NOMO-1 treated with DMSO at 0.1 percent for 48 hours (cell line): Measurements from ENCODE around the gene LEF1.

Source experiments
- DNase-seq: peaks from one replicate; lab custom pipeline; 2025; ENCODE audit not compliant: unreplicated experiment; lab: John Stamatoyannopoulos, UW

The LEF1 gene

DNA sequence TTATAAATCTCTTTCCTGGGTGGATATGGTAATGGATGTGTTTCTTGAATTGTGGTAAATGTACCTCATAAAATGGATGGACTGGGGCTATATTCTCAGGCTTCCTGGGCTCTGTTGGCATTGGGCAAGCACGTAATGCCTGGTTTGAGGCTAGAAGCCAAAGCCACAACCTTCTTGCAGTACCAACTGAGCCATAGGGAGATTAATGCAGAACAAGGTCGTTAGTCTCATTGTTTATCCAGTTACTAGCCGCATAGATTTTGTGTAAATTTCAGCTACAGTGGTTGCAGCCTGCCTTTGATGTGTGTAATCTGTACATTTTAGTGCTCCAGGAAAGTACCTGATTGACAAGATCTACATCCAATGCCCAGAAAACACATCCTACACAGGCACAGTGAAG is 7.2 kb upstream of the LEF1 start:
- no peak for DNase-seq

DNA sequence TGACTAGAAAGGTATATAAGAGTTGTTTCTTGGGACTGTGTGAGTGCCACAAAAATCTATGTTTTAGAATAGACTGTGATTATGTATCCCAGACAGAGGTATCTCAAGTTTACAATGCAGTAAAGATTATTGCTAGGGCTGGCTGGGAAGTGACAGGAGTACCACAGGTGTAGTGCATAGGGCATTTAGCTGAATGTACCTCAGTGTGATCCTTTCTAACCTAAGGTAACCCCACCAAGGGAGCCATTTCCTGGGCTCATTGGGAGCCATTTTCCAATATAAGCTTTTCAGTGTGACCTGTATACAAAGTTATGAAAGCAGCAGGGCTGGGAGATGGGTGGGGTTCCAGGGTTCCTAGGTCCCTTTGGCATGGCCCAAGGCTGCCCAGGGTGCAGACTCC is 6.1 kb upstream of the LEF1 start:
- DNase-seq, result no peak

DNA sequence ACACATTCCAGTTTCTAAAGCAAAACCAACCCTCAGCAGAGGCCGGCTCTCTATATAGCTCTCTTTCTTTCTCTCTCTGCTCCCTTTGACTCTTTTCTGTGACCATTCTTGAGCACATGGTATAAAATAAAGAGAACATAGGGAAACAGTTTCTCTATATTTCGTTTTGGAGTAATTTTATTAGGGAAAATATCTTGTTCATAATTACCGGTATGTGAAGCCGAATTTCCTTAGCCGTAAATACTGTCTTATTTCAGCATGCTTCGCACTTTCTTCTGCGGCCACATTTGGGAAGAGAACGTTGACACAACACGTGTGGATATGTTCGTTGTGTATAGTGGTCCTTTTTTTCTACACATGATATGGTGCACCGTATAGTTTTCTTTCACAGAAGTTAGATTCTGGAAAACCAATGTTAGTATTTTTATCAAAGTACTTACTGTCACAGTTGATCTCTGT is 4.9 kb upstream of the LEF1 start:
- no peak for DNase-seq

DNA sequence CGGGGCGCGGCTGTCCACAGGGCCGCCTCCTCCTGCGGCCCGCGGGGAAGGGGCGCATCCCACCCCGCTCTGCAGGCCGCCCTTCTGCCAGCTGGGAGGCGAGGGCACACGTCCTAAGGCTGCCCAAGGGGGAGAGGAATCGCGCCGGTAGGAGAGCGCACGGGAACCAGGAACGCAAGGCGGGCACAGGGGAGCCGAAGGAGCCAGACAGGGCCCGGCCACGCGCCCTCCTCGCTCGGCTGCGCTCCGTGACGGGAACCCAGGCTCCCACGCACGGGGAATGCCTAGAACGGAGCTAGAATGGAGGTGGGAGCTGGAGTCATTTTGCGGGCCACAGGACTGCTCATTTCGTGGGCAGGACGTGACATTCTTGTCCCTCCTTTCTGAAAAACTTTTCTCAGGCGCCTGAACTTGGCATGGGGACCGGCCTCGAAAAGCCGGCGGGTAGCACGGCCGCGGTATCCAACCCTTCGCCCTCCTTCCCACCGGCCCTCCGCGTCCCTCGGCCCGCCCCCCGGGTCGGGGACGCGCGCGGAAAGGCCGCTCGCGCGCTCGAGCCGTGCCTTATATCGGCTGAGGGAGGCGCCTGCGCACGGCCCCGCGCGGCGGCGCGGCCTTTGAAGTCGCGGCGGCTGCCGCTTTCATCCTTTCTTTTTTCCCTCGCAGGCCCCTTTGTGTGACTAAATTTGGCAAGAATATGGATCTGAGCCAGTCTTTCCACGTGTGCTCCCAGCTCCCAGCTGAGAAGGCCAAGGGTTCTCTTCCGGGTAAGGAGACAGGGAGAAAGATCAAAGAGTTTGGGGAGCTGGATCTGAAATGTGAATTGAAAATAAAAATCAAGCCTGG is 4.2 kb upstream of the LEF1 start:
- no peak for DNase-seq

DNA sequence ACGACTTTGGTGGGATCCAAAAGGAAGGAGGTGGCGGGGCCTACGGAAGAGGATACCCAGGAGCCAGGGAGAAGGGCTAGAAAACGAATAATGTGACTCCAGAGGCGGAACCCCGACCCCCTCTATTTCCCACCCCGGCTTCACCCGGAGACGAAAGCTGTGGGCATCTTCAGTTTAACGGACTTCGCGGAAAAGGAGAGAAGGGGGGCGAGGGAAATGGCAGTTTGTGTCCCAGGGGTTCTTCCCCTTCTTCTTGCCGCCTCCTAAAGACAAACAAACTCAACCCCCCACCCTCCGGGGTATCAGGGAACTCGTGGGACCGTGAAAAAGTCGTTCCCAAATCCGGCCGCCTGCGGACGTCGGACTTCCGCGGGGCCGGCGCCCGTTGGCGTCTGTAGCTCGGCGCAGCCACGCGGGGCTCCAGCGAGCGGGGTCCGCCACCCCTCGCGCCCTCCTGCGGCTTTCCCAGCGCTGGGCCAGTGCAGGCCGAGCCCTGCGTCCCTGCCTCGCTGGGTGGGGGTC is 3.6 kb upstream of the LEF1 start:
- no peak for DNase-seq

DNA sequence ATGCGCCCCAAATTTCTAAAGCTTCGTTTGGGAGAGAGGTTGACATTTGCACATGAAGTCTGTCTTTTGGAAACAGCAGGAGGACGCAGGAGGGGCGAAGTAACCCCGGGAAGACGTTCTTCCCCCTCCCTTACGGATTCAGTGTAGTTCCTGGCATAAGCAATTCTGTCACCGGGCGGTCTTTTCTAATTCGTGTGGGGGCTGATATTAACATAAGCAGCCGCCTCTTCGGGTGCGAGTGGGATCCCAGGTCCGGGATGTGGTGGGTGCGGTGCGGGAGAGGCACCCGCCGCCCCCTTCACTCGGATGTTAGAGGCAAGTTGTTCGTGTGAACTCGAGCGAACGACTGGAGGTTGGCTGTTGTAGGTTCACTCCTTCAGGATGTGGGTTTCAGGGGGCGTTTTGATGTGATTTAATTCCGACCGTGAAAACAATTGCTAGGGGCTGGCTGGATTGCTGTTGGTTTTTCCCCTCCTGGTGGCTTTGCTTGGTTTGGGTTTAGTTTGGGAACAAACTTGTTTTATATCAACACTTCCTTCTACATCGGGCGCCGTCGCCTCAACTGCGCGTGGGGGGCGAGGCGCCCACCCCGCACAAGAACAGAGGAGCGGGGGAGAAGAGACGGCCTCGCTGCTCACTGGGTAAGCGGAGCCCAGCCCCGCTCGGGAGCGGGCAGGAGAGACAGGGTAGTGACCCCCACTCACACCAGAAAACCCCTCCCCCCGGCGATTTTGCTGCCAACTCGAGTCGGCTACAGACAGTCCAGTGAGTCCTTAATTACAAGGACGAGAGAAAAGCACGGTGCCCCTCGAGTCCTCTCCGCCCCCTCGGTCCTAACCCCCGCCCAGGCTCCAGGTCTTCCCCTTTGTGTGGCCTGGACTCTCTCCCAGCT is 2.9 kb upstream of the LEF1 start:
- DNase-seq, result no peak

DNA sequence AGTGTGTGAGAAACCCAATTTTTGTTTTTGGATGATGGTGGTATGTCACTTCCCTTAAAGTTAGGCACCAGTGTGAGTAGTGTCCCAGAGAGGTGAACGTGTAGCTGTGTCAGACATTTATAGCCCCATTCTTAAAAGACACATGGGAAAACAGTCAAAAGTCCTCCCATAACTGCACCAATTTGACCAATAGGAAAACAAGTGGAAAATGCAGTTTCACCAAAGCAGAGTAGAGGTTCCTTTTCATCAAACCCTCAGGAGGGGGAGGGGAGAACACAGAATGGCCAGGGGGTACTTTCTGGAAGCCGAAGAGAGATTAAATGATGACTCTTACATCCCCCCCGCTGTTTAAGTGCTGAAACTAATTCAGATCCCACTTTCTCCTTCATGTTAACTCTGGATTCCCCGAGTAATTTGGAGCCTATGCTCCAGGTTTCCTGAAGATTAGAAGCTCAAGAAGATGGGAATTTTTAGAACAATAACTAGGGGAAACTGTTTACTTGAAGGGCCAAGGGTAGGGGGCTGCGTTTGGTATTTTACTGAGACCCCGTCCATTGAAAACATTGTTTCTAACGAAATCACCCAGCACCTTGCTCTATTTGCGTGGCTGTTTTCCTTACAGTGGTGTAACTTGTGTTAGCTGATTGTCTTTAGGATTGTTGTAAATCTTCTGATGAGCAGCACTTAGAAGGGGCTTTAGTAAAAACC is 2.1 kb upstream of the LEF1 start:
- peak; percentile 15 for DNase-seq

DNA sequence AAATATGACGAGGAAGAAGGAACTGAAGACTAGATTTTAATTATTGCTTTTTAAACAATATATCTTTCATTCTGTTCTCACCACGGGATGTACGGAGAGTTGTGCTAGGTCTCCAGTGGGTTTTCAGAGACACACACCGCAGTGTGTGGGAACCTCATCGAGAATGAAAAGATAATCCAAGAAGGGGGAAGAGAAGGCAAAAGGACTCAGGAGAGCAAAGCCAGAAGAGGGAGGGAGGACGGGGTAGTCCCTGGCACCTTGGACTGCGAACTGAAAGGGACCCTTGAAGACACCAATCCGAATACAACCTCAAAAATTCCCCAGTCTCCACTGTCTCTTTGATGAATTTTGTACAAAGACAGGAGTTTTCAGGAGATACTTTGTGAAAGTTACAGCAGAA is 932 bp upstream of the LEF1 start:
- DNase-seq, result no peak

DNA sequence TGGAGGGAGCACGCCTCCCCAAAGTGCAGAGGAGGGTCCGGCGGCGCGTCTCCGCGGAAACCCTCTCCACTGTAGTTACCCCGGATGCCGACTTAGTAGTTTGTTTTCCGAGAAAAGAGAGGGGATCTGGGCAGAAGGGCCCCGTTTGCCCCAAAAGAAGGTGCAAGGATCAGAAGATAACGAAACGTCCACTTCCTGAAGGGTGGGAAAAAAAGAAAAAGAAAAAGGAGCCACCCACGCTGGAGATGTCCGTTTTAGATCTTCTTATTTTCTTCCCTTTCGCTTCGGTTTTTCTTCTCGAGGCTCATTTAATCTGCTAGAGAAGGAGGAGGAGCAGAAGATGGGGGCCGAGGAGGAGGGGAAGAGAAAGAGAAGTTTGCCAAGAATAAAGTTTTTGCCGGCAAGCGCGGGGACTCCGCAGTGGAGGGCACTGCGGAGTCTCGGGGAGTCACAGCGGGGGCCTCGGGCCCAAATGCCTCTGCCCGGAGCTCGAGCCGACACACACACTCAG is 517 bp downstream of the LEF1 start:
- DNase-seq, result peak; percentile 28

DNA sequence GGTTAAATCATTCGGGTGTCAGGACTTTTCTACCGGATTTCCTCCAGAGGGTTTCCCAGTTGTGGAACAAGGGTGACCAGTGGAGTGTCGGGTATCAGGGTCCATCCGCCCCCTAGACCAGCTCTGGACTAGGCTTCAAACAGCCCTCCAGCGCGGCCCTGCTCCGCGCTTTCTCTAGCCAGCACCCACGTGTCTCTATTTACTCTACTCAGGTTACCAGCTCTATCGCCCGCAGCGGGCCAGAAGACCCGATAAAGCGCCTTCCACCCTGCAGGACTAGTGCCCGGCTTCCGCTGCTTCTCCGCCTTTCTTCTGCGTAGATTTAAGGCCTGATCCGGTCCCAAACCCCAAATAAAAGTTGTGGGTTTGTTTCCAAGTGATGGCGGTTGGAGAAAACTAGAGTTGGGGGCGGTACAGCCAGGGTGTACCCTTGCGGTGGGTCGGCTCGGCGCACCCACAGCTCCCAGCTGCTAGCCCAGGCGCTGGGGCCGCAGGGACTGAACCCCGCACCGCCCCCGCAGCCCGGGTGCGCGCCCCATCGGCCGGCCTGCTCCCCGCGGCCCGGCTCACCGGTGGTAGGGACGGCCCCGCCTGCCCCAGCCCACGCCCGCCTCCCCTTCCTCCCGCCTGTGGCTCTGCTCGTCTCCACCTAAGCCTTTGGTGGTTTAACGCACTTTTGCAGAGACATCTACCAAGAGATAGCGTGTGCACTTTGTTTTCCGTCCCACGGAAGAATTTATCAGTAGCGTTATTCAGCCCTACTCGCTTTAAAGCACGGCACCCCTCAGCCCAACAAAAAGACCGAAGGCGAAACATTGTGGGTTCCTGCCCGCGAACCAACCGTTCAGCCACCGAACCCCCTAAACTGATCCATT is 2.1 kb downstream of the LEF1 start:
- DNase-seq, result no peak

DNA sequence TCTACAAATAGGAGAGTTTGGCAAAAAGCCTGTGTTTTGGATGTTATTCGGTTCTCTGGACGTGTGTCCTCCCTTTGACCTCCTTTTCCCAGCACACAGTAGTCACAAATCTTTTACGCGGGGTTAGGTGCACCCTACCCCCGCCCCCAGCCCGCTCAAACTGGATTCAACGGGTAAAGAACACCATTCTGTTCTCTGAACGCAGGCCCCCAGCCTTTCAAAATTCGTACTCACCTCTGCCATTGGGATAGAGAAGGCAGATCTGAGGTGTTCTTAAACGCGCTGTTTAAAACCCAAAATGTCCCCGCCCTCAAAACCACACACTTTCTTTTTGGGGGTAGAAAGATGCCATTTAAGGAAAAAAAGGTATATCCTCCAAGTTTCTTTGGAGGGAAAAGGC is 2.7 kb downstream of the LEF1 start:
- DNase-seq, result no peak

DNA sequence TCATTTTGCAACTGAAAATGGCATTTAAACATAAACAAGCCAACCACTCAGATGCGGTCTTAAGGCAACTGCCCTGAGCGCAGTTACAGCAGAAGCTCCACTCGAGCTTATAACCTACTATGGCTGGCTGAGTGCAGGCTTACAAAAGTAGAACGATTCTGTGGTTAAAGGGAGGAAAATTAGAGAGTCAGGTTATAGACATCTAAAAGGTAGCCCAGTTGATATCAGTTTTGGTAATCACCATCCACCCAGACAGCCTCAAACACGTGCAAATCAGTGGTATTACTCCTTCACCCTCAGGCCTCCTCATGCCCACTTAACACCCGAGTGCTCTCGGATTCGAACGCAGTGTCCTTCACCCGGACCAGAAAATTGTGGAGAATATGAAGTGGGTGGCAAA is 3.1 kb downstream of the LEF1 start:
- no peak for DNase-seq

DNA sequence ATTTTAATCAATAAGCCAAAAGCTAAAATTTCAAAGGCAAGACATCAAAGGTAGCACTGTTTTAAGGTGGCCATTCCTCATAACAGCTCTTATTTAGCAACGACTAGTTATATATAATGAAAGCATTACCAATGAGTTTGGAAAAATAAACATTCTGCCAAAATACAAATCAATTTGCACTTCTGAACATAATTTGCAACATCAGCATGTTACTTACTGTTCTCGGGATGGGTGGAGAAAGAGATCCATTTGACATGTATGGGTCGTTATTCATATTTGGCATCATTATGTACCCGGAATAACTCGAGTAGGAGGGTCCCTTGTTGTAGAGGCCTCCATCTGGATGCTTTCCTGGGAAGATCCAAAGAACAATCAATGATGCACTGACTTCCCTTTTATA is 5.4 kb downstream of the LEF1 start:
- no peak for DNase-seq

DNA sequence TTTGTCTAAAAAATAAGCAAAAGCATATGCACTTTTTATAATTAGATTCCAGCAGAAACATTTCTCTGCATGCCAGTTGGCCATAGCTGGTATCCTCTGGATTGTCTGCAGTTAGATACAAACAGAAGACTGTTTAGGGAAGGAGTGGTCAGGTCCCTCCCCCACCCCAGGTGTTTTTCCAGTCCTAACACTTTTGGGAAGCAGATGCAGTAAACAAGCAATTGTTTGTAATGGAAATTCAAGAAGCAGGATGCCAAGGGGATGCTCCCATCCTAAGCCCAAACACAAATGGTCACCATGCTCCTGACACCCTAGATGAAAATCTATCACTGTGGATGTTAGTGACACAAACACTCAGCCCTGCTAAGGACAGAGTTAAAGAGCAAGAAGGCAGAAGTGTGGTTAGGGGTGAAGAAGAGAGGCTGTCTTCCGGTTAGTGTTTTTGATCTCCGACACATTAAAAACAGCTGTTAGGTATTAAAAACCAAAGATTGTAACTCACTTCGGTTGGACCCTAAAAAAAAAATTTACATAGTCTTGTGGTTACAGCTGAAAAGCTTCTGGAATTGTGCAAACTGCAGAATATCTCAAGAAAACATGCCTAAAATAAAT is 7.9 kb downstream of the LEF1 start:
- no peak for DNase-seq

DNA sequence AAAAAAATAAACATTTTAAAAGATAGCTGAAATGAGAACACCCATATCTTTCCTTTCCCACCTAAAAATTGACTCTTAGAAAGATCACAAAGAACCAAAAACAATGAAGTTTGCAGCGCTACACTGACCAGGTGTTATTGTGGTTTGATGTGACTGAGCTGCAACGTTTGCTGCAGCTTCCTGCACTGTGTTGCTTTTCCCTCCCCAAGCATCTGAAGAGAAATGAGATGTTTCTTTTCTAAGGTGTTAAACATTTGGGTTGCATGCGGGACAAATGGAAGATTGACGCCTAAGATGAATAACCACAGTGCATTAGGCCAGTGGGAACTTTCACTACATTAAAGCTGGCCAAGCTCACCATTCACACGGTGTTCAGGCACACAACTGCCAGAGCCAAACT is 8.9 kb downstream of the LEF1 start:
- no peak for DNase-seq

DNA sequence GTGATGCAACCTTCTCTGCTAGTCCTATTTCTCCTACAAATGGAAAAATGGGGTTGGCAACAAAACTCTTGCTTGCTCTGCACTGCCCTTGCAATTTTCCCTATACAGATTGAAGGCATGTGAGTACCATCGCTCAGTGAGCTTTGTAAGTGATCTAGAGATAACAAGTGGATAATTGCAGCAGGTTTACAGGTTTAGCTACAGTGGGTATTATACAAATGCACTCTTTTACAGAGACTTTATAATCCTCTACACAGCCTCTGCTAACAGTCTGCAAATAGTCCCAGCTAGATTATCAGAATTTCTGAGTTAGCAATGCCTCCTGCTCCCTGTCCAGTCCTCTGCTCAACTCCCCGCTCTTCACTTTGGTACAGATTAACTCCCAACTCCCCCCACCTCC is 11.1 kb downstream of the LEF1 start:
- no peak for DNase-seq

DNA sequence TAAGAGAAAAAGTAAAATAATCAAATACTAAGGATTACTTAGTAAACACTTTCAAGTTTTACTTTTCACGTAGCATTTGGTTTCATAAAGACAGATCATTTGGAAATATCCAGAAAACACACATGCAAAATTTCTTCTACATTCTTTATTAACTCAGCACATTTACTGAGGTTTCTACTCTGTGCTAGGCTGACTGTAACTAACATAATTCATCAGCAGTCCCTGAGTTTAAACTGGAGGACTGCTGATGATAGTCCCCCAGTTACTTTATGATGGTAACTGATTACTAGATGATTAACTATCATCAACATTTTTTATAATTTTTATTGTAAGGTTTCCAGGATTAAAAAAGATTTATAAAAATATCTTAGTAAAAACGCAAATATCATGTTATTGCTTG is 12.3 kb downstream of the LEF1 start:
- DNase-seq, result no peak

DNA sequence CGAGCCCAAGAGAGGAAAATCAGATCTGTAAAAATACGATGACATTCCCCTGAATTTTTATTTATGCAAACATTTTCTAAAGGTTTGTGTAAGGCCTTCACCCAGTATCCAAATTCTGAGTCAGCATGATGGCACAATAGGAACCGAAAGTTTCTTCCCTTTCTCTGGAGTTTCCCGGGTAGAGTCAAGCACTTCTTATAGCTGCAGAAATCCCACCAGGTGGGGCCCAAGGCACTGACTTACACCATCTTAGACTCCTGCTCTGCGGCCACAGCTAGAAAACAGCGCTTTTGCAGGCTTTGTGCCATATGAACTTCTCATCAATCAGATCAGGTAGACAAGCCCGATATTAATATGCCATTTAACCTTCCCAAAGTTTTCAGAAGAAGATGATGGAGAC is 13.4 kb downstream of the LEF1 start:
- no peak for DNase-seq

DNA sequence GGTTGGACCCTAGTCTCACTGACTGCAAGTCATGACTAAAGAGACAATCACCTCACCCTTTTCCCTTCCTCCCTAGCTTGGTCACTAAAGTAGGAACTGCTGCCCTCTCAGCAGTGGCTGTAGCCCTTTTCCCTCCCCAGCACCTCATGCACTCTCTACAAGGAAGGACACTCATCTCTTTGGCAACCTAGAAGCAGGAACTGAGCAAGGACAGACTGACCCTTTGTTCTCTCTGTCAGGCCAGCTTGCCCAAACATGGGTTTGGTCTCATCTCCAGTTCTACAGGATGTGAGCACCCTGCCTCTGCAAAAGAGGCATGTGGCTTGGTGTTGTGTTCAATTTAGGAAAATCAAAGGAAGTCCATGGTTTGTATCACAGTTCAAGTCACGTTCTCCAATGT is 15.8 kb downstream of the LEF1 start:
- no peak for DNase-seq
